Stimulated activated naive B cell treated with anti-CD40 and anti-IgM and Interleukin-4, amounts not matched to agents 10 μg/mL and 1 μg/mL and 100 μg/mL, for 72 hours (primary cell): Measurements from ENCODE around the gene FXR1.
"Not testable (repeated sequence)": the region's sequence is repeated elsewhere in the genome, so short reads cannot be mapped to it uniquely, and the experiment has no call there.

Source experiments
- ATAC-seq, 2 donors: fragments of 150-1000 bp; cut with Tn5 transposase; replicated peaks; 2 replicates each; pipeline ENCODE4 v1.10.0; 2021; ENCODE audit warnings: moderate library complexity in 1 of 2
- DNase-seq: peaks from one replicate; pipeline ENCODE4 v3.0.0; 2021
- H3K27ac Mint-ChIP-seq: one replicate; pipeline ENCODE4 v1.8.0; 2022; ENCODE audit warnings: mild to moderate bottlenecking, mixed read lengths
- H3K27me3 Mint-ChIP-seq, 2 donors: one replicate each; pipeline ENCODE4 v1.8.0; 2022; ENCODE audit warnings: mixed read lengths in 2 of 2
- H3K36me3 Mint-ChIP-seq, 2 donors: one replicate each; pipeline ENCODE4 v1.8.0; 2022; ENCODE audit warnings: mixed read lengths in 2 of 2, mild to moderate bottlenecking in 1 of 2
- H3K4me1 Mint-ChIP-seq, 2 donors: one replicate each; pipeline ENCODE4 v1.8.0; 2022; ENCODE audit warnings: mixed read lengths in 2 of 2, mild to moderate bottlenecking in 1 of 2
- H3K4me3 Mint-ChIP-seq, 2 donors: one replicate each; pipeline ENCODE4 v1.8.0; 2022; ENCODE audit warnings: mild to moderate bottlenecking in 2 of 2, mixed read lengths in 2 of 2, moderate library complexity in 1 of 2
- H3K9me3 Mint-ChIP-seq, 2 donors: one replicate each; pipeline ENCODE4 v1.8.0; 2022; ENCODE audit warnings: mixed read lengths in 2 of 2, mild to moderate bottlenecking in 1 of 2

The FXR1 gene

GRCh38 chr3:181002331-181002730 is 89.9 kb downstream of the FXR1 start:
- not testable (repeated sequence) for H3K4me1 Mint-ChIP-seq, H3K4me3 Mint-ChIP-seq, H3K27ac Mint-ChIP-seq, DNase-seq, ATAC-seq
- peaks cover 37 to 54% of the 10 kb centered on the region in 2 donors for H3K27me3 Mint-ChIP-seq
- H3K36me3 Mint-ChIP-seq, result peaks cover 9 to 23% of the 10 kb centered on the region in 2 donors
- peaks cover 20 to 21% of the 10 kb centered on the region in 2 donors for H3K9me3 Mint-ChIP-seq

- DNase-seq, ATAC-seq, H3K27ac Mint-ChIP-seq, H3K4me1 Mint-ChIP-seq, H3K4me3 Mint-ChIP-seq: not testable (repeated sequence)
- peaks cover 9 to 23% of the 10 kb centered on the region in 2 donors for H3K36me3 Mint-ChIP-seq
- peaks cover 20 to 21% of the 10 kb centered on the region in 2 donors for H3K9me3 Mint-ChIP-seq
- peaks cover 41 to 49% of the 10 kb centered on the region in 2 donors for H3K27me3 Mint-ChIP-seq
Observed at GRCh38 chr3:181003469-181003868, 91.0 kb downstream of the FXR1 start.

- ATAC-seq (no peak), DNase-seq (no peak)
- Mint-ChIP-seq H3K9me3 (peaks cover 11 to 12% of the 10 kb centered on the region in 2 donors), H3K36me3 (peaks cover 3 to 15% of the 10 kb centered on the region in 2 donors), H3K4me1 (no peaks in the 10 kb centered on the region), H3K4me3 (no peak overlapping the region), H3K27me3 (peaks cover 21 to 26% of the 10 kb centered on the region in 2 donors), H3K27ac (no peak overlapping the region)
Observed at GRCh38 chr3:181006541-181006940, 94.1 kb downstream of the FXR1 start.

- DNase-seq, result no peak
- Mint-ChIP-seq H3K4me3 (no peak overlapping the region), H3K36me3 (peaks cover 3 to 11% of the 10 kb centered on the region in 2 donors), H3K27ac (no peak overlapping the region), H3K4me1 (no peaks in the 10 kb centered on the region), H3K27me3 (peaks cover 19 to 22% of the 10 kb centered on the region in 2 donors), H3K9me3 (peaks cover 9% of the 10 kb centered on the region in 2 donors)
- ATAC-seq, result no peak
Observed at GRCh38 chr3:181007262-181007661, 94.8 kb downstream of the FXR1 start.

GRCh38 chr3:181008796-181009195 is 96.3 kb downstream of the FXR1 start:
- no peak for ATAC-seq
- no peaks in the 10 kb centered on the region for H3K36me3 Mint-ChIP-seq
- DNase-seq, result no peak
- H3K9me3 Mint-ChIP-seq, result peaks cover 3 to 7% of the 10 kb centered on the region in 2 donors
- no peak overlapping the region for H3K27ac Mint-ChIP-seq
- no peak overlapping the region for H3K4me3 Mint-ChIP-seq
- peaks cover 10 to 17% of the 10 kb centered on the region in 2 donors for H3K27me3 Mint-ChIP-seq
- no peaks in the 10 kb centered on the region for H3K4me1 Mint-ChIP-seq

- ATAC-seq (no peak), DNase-seq (no peak)
- H3K36me3 Mint-ChIP-seq, result no peaks in the 10 kb centered on the region
- H3K9me3 Mint-ChIP-seq, result peaks cover 3 to 7% of the 10 kb centered on the region in 2 donors
- no peak overlapping the region for H3K27ac Mint-ChIP-seq
- H3K4me3 Mint-ChIP-seq, result no peak overlapping the region
- no peaks in the 10 kb centered on the region for H3K4me1 Mint-ChIP-seq
- peaks cover 9 to 21% of the 10 kb centered on the region in 2 donors for H3K27me3 Mint-ChIP-seq
Observed at GRCh38 chr3:181009225-181009624, 96.8 kb downstream of the FXR1 start.

- no peak for ATAC-seq
- Mint-ChIP-seq H3K9me3 (peaks cover under 1 to 5% of the 10 kb centered on the region in 2 donors), H3K4me1 (no peaks in the 10 kb centered on the region), H3K36me3 (no peaks in the 10 kb centered on the region), H3K27ac (no peak overlapping the region), H3K4me3 (no peak overlapping the region), H3K27me3 (peaks cover 9 to 23% of the 10 kb centered on the region in 2 donors)
- no peak for DNase-seq
Observed at GRCh38 chr3:181017690-181018089, 105.2 kb downstream of the FXR1 start.

- Mint-ChIP-seq H3K9me3 (peaks cover 7 to 10% of the 10 kb centered on the region in 2 donors), H3K4me1 (no peaks in the 10 kb centered on the region), H3K4me3 (no peak overlapping the region), H3K27ac (no peak overlapping the region), H3K36me3 (no peaks in the 10 kb centered on the region), H3K27me3 (no peaks in the 10 kb centered on the region)
- DNase-seq (no peak), ATAC-seq (no peak)
Observed at GRCh38 chr3:181025204-181025603, 112.7 kb downstream of the FXR1 start.

- no peak overlapping the region for H3K27ac Mint-ChIP-seq
- no peak for DNase-seq
- no peaks in the 10 kb centered on the region for H3K4me1 Mint-ChIP-seq
- no peak overlapping the region for H3K4me3 Mint-ChIP-seq
- no peaks in the 10 kb centered on the region for H3K27me3 Mint-ChIP-seq
- no peak for ATAC-seq
- peaks cover 4% of the 10 kb centered on the region in 2 donors for H3K9me3 Mint-ChIP-seq
- H3K36me3 Mint-ChIP-seq, result no peaks in the 10 kb centered on the region
Observed at GRCh38 chr3:181030948-181031347, 118.5 kb downstream of the FXR1 start.
